ENCODE results near the gene APOC4. TPM values are rescaled to one million over a fixed set of nuclear protein-coding genes. Genes with fewer than 3 reads are reported as not detected.

The APOC4 gene
- total and polyA plus RNA-seq, 8 donors, result 0.33 TPM; not detected in 7

DNA sequence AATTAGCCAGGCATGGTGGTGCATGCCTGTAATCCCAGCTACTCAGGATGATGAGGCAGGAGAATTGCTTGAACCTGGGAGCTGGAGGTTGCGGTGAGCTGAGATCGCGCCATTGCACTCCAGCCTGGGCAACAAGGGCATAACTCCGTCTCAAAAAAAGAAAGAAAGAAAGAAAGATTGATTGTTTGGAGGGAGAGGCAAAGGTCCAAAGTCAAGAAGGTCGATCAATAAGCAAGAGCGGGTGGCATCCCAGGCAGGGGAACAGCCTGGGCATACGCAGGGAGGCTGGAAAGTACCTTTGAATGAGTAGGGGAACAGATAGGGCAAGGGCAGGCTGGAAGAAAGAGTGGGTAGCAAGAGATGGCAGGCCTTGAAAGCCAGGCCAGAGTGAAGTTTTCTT, 11.9 kb upstream of the APOC4 start:
- DNase-seq, result no peak
- no peaks in the 10 kb centered on the region for H3K9me3 ChIP-seq
- peaks cover 0 to 4% (median 0%) of the 10 kb centered on the region in 3 donors for H3K27me3 ChIP-seq
- intact Hi-C loops (cut with DNase I; ENCODE audit: low total_unique reads), result no loop called here
- 65 to 83% (median 83%) methylated on average over 7 of the region's 7 CpGs for WGBS, 5 donors
- no peak overlapping the region for H3K27ac ChIP-seq
- H3K36me3 ChIP-seq, result no peaks in the 10 kb centered on the region
- TF ChIP-seq EP300 (IDR thresholded peaks at IDR 0.05), result no peak
- no peak for TF ChIP-seq POLR2A (IDR thresholded peaks at IDR 0.05)
- TF ChIP-seq, protein P1, sequence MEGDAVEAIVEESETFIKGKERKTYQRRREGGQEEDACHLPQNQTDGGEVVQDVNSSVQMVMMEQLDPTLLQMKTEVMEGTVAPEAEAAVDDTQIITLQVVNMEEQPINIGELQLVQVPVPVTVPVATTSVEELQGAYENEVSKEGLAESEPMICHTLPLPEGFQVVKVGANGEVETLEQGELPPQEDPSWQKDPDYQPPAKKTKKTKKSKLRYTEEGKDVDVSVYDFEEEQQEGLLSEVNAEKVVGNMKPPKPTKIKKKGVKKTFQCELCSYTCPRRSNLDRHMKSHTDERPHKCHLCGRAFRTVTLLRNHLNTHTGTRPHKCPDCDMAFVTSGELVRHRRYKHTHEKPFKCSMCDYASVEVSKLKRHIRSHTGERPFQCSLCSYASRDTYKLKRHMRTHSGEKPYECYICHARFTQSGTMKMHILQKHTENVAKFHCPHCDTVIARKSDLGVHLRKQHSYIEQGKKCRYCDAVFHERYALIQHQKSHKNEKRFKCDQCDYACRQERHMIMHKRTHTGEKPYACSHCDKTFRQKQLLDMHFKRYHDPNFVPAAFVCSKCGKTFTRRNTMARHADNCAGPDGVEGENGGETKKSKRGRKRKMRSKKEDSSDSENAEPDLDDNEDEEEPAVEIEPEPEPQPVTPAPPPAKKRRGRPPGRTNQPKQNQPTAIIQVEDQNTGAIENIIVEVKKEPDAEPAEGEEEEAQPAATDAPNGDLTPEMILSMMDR (IDR thresholded peaks at IDR 0.05), result no peak
- no peak for TF ChIP-seq POLR2AphosphoS5 (IDR thresholded peaks at IDR 0.05)
- H3K4me1 ChIP-seq, result peaks cover 5 to 27% (median 15%) of the 10 kb centered on the region in 4 donors
- H3K4me3 ChIP-seq, result no peak overlapping the region

GRCh38 chr19:44931541-44931940, 10.5 kb upstream of the APOC4 start:
- no peaks in the 10 kb centered on the region for H3K9me3 ChIP-seq
- WGBS, 5 donors, result 85 to 89% (median 88%) methylated on average over 4 of the region's 4 CpGs
- H3K4me3 ChIP-seq, result no peak overlapping the region
- H3K27me3 ChIP-seq, result peaks cover 0 to 2% (median 0%) of the 10 kb centered on the region in 3 donors
- DNase-seq, result no peak
- peaks cover 4 to 20% (median 13%) of the 10 kb centered on the region in 4 donors for H3K4me1 ChIP-seq
- H3K36me3 ChIP-seq, result no peaks in the 10 kb centered on the region
- no peak overlapping the region for H3K27ac ChIP-seq
- intact Hi-C loops (cut with DNase I; ENCODE audit: low total_unique reads), result no loop called here
- no peak for TF ChIP-seq POLR2A (IDR thresholded peaks at IDR 0.05)
- TF ChIP-seq, protein P1 (IDR thresholded peaks at IDR 0.05), result no peak
- no peak for TF ChIP-seq POLR2AphosphoS5 (IDR thresholded peaks at IDR 0.05)
- TF ChIP-seq EP300 (IDR thresholded peaks at IDR 0.05), result no peak

DNA sequence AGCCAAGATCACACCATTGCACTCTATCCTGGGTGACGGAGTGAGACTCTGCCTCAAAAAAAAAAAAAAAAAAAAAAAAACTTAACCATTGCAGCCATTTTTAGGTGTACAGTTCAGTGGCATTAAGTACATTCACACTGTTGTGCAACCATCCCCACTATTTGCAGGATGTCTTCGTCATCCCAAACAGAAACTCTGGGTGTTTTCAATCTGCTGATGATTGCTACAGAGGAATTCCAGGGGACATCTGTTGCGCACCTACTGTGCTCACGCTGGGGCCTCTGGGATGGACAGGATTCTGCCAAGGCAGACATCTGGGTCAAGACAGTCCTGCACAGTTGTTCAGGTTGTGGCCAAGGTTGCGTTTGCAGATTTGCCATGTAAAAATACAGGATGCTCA, 2.4 kb upstream of the APOC4 start:
- no peak for DNase-seq
- WGBS, 5 donors, result 67 to 82% (median 73%) methylated on average over 5 of the region's 5 CpGs
- Histone ChIP-seq H3K27ac (no peak overlapping the region), H3K4me1 (peaks cover 0 to 7% (median 3%) of the 10 kb centered on the region in 4 donors), H3K4me3 (no peak overlapping the region), H3K36me3 (no peaks in the 10 kb centered on the region), H3K9me3 (no peaks in the 10 kb centered on the region), H3K27me3 (no peaks in the 10 kb centered on the region)
- intact Hi-C loops (cut with DNase I; ENCODE audit: low total_unique reads), result no loop called here
- TF ChIP-seq EP300 (IDR thresholded peaks at IDR 0.05), result no peak
- TF ChIP-seq, protein P1 (IDR thresholded peaks at IDR 0.05), result no peak
- TF ChIP-seq POLR2A (IDR thresholded peaks at IDR 0.05), result no peak
- no peak for TF ChIP-seq POLR2AphosphoS5 (IDR thresholded peaks at IDR 0.05)

- H3K4me1 ChIP-seq, result no peaks in the 10 kb centered on the region
- no peak overlapping the region for H3K4me3 ChIP-seq
- DNase-seq, result peak; percentile 22 to 31
- H3K36me3 ChIP-seq, result no peaks in the 10 kb centered on the region
- 40 to 66% (median 63%) methylated on average over 10 of the region's 10 CpGs for WGBS, 5 donors
- H3K27ac ChIP-seq, result no peak overlapping the region
- H3K9me3 ChIP-seq, result no peaks in the 10 kb centered on the region
- TF ChIP-seq, protein P1 (IDR thresholded peaks at IDR 0.05), result no peak
- TF ChIP-seq POLR2A (IDR thresholded peaks at IDR 0.05) (no peak), EP300 (IDR thresholded peaks at IDR 0.05) (no peak), POLR2AphosphoS5 (IDR thresholded peaks at IDR 0.05) (no peak)
- H3K27me3 ChIP-seq, result no peaks in the 10 kb centered on the region
- intact Hi-C loops (cut with DNase I; ENCODE audit: low total_unique reads), result no loop called here
Measured at GRCh38 chr19:44943801-44944249, 1.8 kb downstream of the APOC4 start.

All from stomach (tissue), 9 donors.